OCI-LY1 (cell line): ENCODE results near the gene SNX20.

Experiments used
- H2AFZ ChIP-seq: fragments of 200-600 bp; sonication (generic), shearing (Covaris generic); 2 replicates; pipeline ENCODE4 v1.6.0; 2014; ENCODE audit warnings: antibody characterized with exemption, mild to moderate bottlenecking, low read length
- H3F3A ChIP-seq: fragments of 200-600 bp; sonication (generic), shearing (Covaris generic); 2 replicates; pipeline ENCODE4 v1.6.0; 2014; ENCODE audit warnings: mild to moderate bottlenecking, antibody characterized with exemption, low read length, moderate library complexity; ENCODE audit not compliant: insufficient read depth
- H3K27ac ChIP-seq: fragments of 200-600 bp; sonication (generic); 2 replicates; pipeline ENCODE4 v1.5.1; 2014; ENCODE audit warnings: low read length, mixed run types, mild to moderate bottlenecking, low read depth; ENCODE audit not compliant: poor library complexity, severe bottlenecking
- H3K27me3 ChIP-seq: fragments of 200-600 bp; sonication (generic); 2 replicates; pipeline ENCODE4 v1.6.0; 2014; ENCODE audit warnings: antibody characterized with exemption, mild to moderate bottlenecking, low read length, moderate library complexity; ENCODE audit not compliant: insufficient read depth
- H3K36me3 ChIP-seq: fragments of 200-600 bp; sonication (generic); 2 replicates; pipeline ENCODE4 v1.6.1; 2014; ENCODE audit warnings: mild to moderate bottlenecking, antibody characterized with exemption, low read length, moderate library complexity, mixed read lengths; ENCODE audit not compliant: insufficient read depth
- H3K4me1 ChIP-seq: fragments of 200-600 bp; sonication (generic); 2 replicates; pipeline ENCODE4 v1.5.1; 2014; ENCODE audit warnings: mild to moderate bottlenecking, low read length, moderate library complexity; ENCODE audit not compliant: insufficient read depth, severe bottlenecking
- H3K4me2 ChIP-seq: fragments of 200-600 bp; sonication (generic), shearing (Covaris generic); 2 replicates; pipeline ENCODE4 v1.6.1; 2014; ENCODE audit warnings: low read length
- H3K4me3 ChIP-seq: fragments of 200-600 bp; sonication (generic); 2 replicates; pipeline ENCODE4 v1.5.1; 2014; ENCODE audit warnings: low read length, low read depth, mild to moderate bottlenecking, mixed read lengths; ENCODE audit not compliant: poor library complexity, severe bottlenecking
- H3K79me2 ChIP-seq: fragments of 200-600 bp; shearing (Covaris generic); 2 replicates; pipeline ENCODE4 v1.6.1; 2016; ENCODE audit warnings: mixed run types, low read length, mixed read lengths; ENCODE audit not compliant: insufficient read depth
- H3K9ac ChIP-seq: fragments of 200-600 bp; sonication (generic), shearing (Covaris generic); 2 replicates; pipeline ENCODE4 v1.6.1; 2014; ENCODE audit warnings: mild to moderate bottlenecking, low read length, mixed read lengths
- H3K9me2 ChIP-seq: fragments of 200-600 bp; sonication (generic), shearing (Covaris generic); 2 replicates; pipeline ENCODE4 v1.6.1; 2014; ENCODE audit warnings: low read depth, mild to moderate bottlenecking, low read length, mixed read lengths
- H3K9me3 ChIP-seq: fragments of 200-600 bp; shearing (Covaris generic); 2 replicates; pipeline ENCODE4 v1.6.1; 2014; ENCODE audit warnings: low read length, mixed read lengths
- H4K20me1 ChIP-seq: fragments of 200-600 bp; sonication (generic), shearing (Covaris generic); 2 replicates; pipeline ENCODE4 v1.6.0; 2016; ENCODE audit warnings: mild to moderate bottlenecking, low read length; ENCODE audit not compliant: insufficient read depth
- CTCF ChIP-seq: fragments of 200-600 bp; sonication (generic), shearing (Covaris generic); IDR thresholded peaks from 2 replicates; pipeline ENCODE4 v1.5.1; 2017; ENCODE audit warnings: mild to moderate bottlenecking, antibody characterized with exemption, low read length, moderate library complexity, mixed read lengths
- EZH2 ChIP-seq: fragments of 200-600 bp; sonication (generic), shearing (Covaris generic); IDR thresholded peaks from 2 replicates; pipeline ENCODE4 v1.8.0; 2017; ENCODE audit warnings: borderline replicate concordance, mixed run types, mild to moderate bottlenecking, antibody characterized with exemption, low read length, moderate library complexity, mixed read lengths

SNX20 gene

GRCh38 chr16:50712956-50713355, 31.8 kb upstream of the SNX20 start:
- Histone ChIP-seq H3K4me1 (no peaks in the 10 kb centered on the region), H3K36me3 (no peaks in the 10 kb centered on the region), H3F3A (no peaks in the 10 kb centered on the region), H3K9me2 (no peaks in the 10 kb centered on the region), H3K9ac (no peak overlapping the region), H4K20me1 (no peaks in the 10 kb centered on the region), H3K4me3 (no peak overlapping the region), H3K27me3 (no peaks in the 10 kb centered on the region), H3K4me2 (no peak overlapping the region), H3K27ac (no peak overlapping the region), H2AFZ (no peak overlapping the region), H3K9me3 (no peaks in the 10 kb centered on the region), H3K79me2 (no peaks in the 10 kb centered on the region)
- TF ChIP-seq EZH2 (no peak), CTCF (no peak)

- H3K27me3 ChIP-seq = no peaks in the 10 kb centered on the region
- H3K9me2 ChIP-seq = no peaks in the 10 kb centered on the region
- no peaks in the 10 kb centered on the region for H4K20me1 ChIP-seq
- no peaks in the 10 kb centered on the region for H3K9me3 ChIP-seq
- TF ChIP-seq CTCF = no peak
- TF ChIP-seq EZH2 = no peak
- no peak overlapping the region for H3K27ac ChIP-seq
- no peaks in the 10 kb centered on the region for H3F3A ChIP-seq
- no peak overlapping the region for H2AFZ ChIP-seq
- no peak overlapping the region for H3K4me3 ChIP-seq
- no peaks in the 10 kb centered on the region for H3K4me1 ChIP-seq
- H3K79me2 ChIP-seq = no peaks in the 10 kb centered on the region
- H3K4me2 ChIP-seq = no peak overlapping the region
- H3K9ac ChIP-seq = no peak overlapping the region
- no peaks in the 10 kb centered on the region for H3K36me3 ChIP-seq
These were observed 31.4 kb upstream of the SNX20 start for GRCh38 chr16:50712560-50712898.

- no peaks in the 10 kb centered on the region for H3K4me1 ChIP-seq
- no peak for TF ChIP-seq CTCF
- TF ChIP-seq EZH2 = no peak
- no peaks in the 10 kb centered on the region for H4K20me1 ChIP-seq
- no peak overlapping the region for H3K4me3 ChIP-seq
- H3K9ac ChIP-seq = no peak overlapping the region
- no peak overlapping the region for H3K4me2 ChIP-seq
- H3F3A ChIP-seq = no peaks in the 10 kb centered on the region
- no peak overlapping the region for H2AFZ ChIP-seq
- H3K27me3 ChIP-seq = no peaks in the 10 kb centered on the region
- H3K36me3 ChIP-seq = no peaks in the 10 kb centered on the region
- H3K9me3 ChIP-seq = no peaks in the 10 kb centered on the region
- no peak overlapping the region for H3K27ac ChIP-seq
- H3K9me2 ChIP-seq = no peaks in the 10 kb centered on the region
- no peaks in the 10 kb centered on the region for H3K79me2 ChIP-seq
These were observed 30.9 kb upstream of the SNX20 start for GRCh38 chr16:50711862-50712559.
